ENCODE results near the gene PPT2. TPM values are rescaled to one million over a fixed set of nuclear protein-coding genes. Genes with fewer than 3 reads are reported as not detected.

Gene PPT2
- 10 to 100 TPM; 19.0 to 35.1 (median 28.9) TPM for total RNA-seq

- Histone ChIP-seq H3K27ac (peak within 1 kb of the TSS; percentile 93 to 97), H3K36me3 (no peaks in the 10 kb centered on the region), H3K4me3 (peak within 1 kb of the TSS; percentile 68 to 86), H3K4me1 (peaks cover 5 to 17% of the 10 kb centered on the region in 2 donors), H3K9me3 (no peaks in the 10 kb centered on the region), H3K27me3 (no peaks in the 10 kb centered on the region)
- peak in 3 of 4 experiments; percentile 1 to 40 (median 35) for TF ChIP-seq CTCF (IDR thresholded peaks at IDR 0.05)
- TF ChIP-seq POLR2A (IDR thresholded peaks at IDR 0.05) = peak; percentile 64 to 76
- intact Hi-C loops (cut with DNase I; ENCODE audit: low total_unique reads) = no loop called here
- peak; percentile 94 to 95 for DNase-seq
Observed at GRCh38 chr6:32153564-32154513, at the start of gene PPT2. Gene PPT2, plus strand, starts transcription at chr6:32154141. Its CDS starts 454 bp downstream, at chr6:32154595.

GRCh38 chr6:32105433-32105832, 48.5 kb upstream of the PPT2 start:
- Histone ChIP-seq H3K36me3 (no peaks in the 10 kb centered on the region), H3K27me3 (no peaks in the 10 kb centered on the region), H3K4me3 (no peak overlapping the region), H3K27ac (peak overlapping the region; percentile 93 to 94), H3K9me3 (no peaks in the 10 kb centered on the region), H3K4me1 (peaks cover 0 to 8% of the 10 kb centered on the region in 2 donors)
- TF ChIP-seq CTCF (IDR thresholded peaks at IDR 0.05) (no peak), POLR2A (IDR thresholded peaks at IDR 0.05) (no peak)
- DNase-seq = no peak
- intact Hi-C loops (cut with DNase I; ENCODE audit: low total_unique reads) = no loop called here

- Histone ChIP-seq H3K27ac (peak overlapping the region; percentile 93 to 94), H3K27me3 (no peaks in the 10 kb centered on the region), H3K4me3 (peak overlapping the region; percentile 50 to 57), H3K9me3 (no peaks in the 10 kb centered on the region), H3K4me1 (peaks cover 0 to 28% of the 10 kb centered on the region in 2 donors), H3K36me3 (no peaks in the 10 kb centered on the region)
- DNase-seq = peak in 1 of 2 donors; percentile 55
- intact Hi-C loops (cut with DNase I; ENCODE audit: low total_unique reads) = no loop called here
- TF ChIP-seq CTCF (IDR thresholded peaks at IDR 0.05) (no peak), POLR2A (IDR thresholded peaks at IDR 0.05) (no peak)
Observed at GRCh38 chr6:32107406-32107805, 46.5 kb upstream of the PPT2 start.

GRCh38 chr6:32108094-32108627, 45.8 kb upstream of the PPT2 start:
- intact Hi-C loops (cut with DNase I; ENCODE audit: low total_unique reads) = no loop called here
- Histone ChIP-seq H3K9me3 (no peaks in the 10 kb centered on the region), H3K36me3 (no peaks in the 10 kb centered on the region), H3K4me1 (peaks cover 1 to 33% of the 10 kb centered on the region in 2 donors), H3K27me3 (no peaks in the 10 kb centered on the region), H3K4me3 (peak overlapping the region; percentile 50 to 57), H3K27ac (peak overlapping the region; percentile 93 to 94)
- TF ChIP-seq POLR2A (IDR thresholded peaks at IDR 0.05) = peak in 1 of 2 donors; percentile 44
- TF ChIP-seq CTCF (IDR thresholded peaks at IDR 0.05) = no peak
- peak; percentile 81 to 85 for DNase-seq

- Histone ChIP-seq H3K36me3 (no peaks in the 10 kb centered on the region), H3K4me3 (peak overlapping the region; percentile 50 to 57), H3K27me3 (no peaks in the 10 kb centered on the region), H3K27ac (peak overlapping the region; percentile 93 to 94), H3K4me1 (peaks cover 6 to 33% of the 10 kb centered on the region in 2 donors), H3K9me3 (no peaks in the 10 kb centered on the region)
- intact Hi-C loops (cut with DNase I; ENCODE audit: low total_unique reads) = no loop called here
- no peak for DNase-seq
- TF ChIP-seq POLR2A (IDR thresholded peaks at IDR 0.05) (no peak), CTCF (IDR thresholded peaks at IDR 0.05) (no peak)
Observed at GRCh38 chr6:32108727-32109113, 45.2 kb upstream of the PPT2 start.

Data from uterus (tissue), 4 donors.